Retinal pigment epithelial cell (primary cell): ENCODE measurements around the gene CSF1R.

Source experiments
- DNase-seq: peaks from one replicate; pipeline ENCODE4 v3.0.0-alpha.2; 2010; ENCODE audit warnings: low read depth
- H3K4me3 ChIP-seq: 2 replicates; pipeline ENCODE4 v1.5.1; 2011; ENCODE audit warnings: mild to moderate bottlenecking, low read length, control low read depth, moderate library complexity
- CTCF ChIP-seq: conservative IDR thresholded peaks from 2 replicates; pipeline ENCODE4 v1.5.1; 2011; ENCODE audit warnings: low read depth, low read length, control low read depth, inconsistent platforms

CSF1R gene

GRCh38 chr5:150065346-150065745 is 21.0 kb downstream of the CSF1R start:
- no peak for TF ChIP-seq CTCF
- H3K4me3 ChIP-seq, result no peak overlapping the region
- DNase-seq, result no peak

GRCh38 chr5:150064681-150065220 is 21.6 kb downstream of the CSF1R start:
- no peak for DNase-seq
- H3K4me3 ChIP-seq, result no peak overlapping the region
- TF ChIP-seq CTCF, result no peak

- TF ChIP-seq CTCF, result no peak
- no peak overlapping the region for H3K4me3 ChIP-seq
- no peak for DNase-seq
Observed at GRCh38 chr5:150063638-150064037, 22.7 kb downstream of the CSF1R start.

- H3K4me3 ChIP-seq, result no peak overlapping the region
- no peak for TF ChIP-seq CTCF
- DNase-seq, result no peak
Observed at GRCh38 chr5:150062216-150062922, 24.0 kb downstream of the CSF1R start.

GRCh38 chr5:150061538-150061995 is 24.8 kb downstream of the CSF1R start:
- DNase-seq, result no peak
- H3K4me3 ChIP-seq, result no peak overlapping the region
- TF ChIP-seq CTCF, result no peak

- H3K4me3 ChIP-seq, result no peak overlapping the region
- no peak for TF ChIP-seq CTCF
- no peak for DNase-seq
Observed at GRCh38 chr5:150060471-150060870, 25.9 kb downstream of the CSF1R start.

GRCh38 chr5:150059623-150060022 is 26.7 kb downstream of the CSF1R start:
- H3K4me3 ChIP-seq, result no peak overlapping the region
- DNase-seq, result no peak
- no peak for TF ChIP-seq CTCF
